HepG2 (cell line): ENCODE measurements around the gene KDM5A. TPM values are rescaled to one million over a fixed set of nuclear protein-coding genes. Genes with fewer than 3 reads are reported as not detected.

Experiments used
- ATAC-seq: fragments of 200-7000 bp; cut with Tn5 transposase; 3 replicates; pipeline ENCODE4 v1.9.1; 2020; ENCODE audit warnings: mild to moderate bottlenecking, moderate library complexity
- Bru-seq: library from RNA; stranded (reverse); fragments of 400-500 nt; gene quantifications from one replicate; lab custom pipeline; 2021; lab: Mats Ljungman, UMichigan
- BruChase-seq, 2 experiments: library from RNA; stranded (reverse); fragments of 400-500 nt; gene quantifications; one replicate each; lab custom pipeline; 2021; lab: Mats Ljungman, UMichigan
- BruUV-seq: library from RNA; stranded (reverse); fragments of 400-500 nt; replicated peaks from 2 replicates; lab custom pipeline; 2021; lab: Mats Ljungman, UMichigan
- CTCF ChIA-PET: fragments of 300-600 bp; formaldehyde crosslinking; extraction: SDS; loops from one replicate; lab custom pipeline; 2021; ENCODE audit warnings: low total read pairs, inconsistent platforms, low intra/inter-chr PET ratio; lab: Yijun Ruan, JAX
- POLR2A ChIA-PET: fragments of 350-600 bp; sonication (Branson Sonifier 250); formaldehyde crosslinking; loops from one replicate; lab custom pipeline; 2020; ENCODE audit warnings: antibody characterized with exemption, inconsistent platforms; lab: Yijun Ruan, JAX
- DNase-seq: peaks from one replicate; pipeline ENCODE4 v3.0.0-alpha.2; 2015; ENCODE audit warnings: low spot score
- FAIRE-seq: peaks from 3 replicates; lab custom pipeline; 2011; peaks lifted over from hg19 to GRCh38; lab: Jason Lieb, UNC
- H2AFZ ChIP-seq: one replicate; pipeline ENCODE4 v1.6.1; 2011; ENCODE audit warnings: low read length, inconsistent platforms
- H3K27ac ChIP-seq: fragments of 300-600 bp; 3 replicates; pipeline ENCODE4 v1.8.0; 2011; ENCODE audit warnings: mixed run types, mild to moderate bottlenecking, mixed read lengths, low read length, inconsistent platforms; ENCODE audit not compliant: insufficient read depth; ENCODE audit errors: extremely low read length
- H3K27me3 ChIP-seq, 2 experiments: fragments of 200-600 bp in 1 of 2; 2 replicates in 1 of 2; 3 replicates in 1 of 2; pipeline versions ENCODE4 v1.6.0 to v1.8.0; 2011; ENCODE audit warnings: low read length in 2 of 2, mild to moderate bottlenecking in 2 of 2, moderate library complexity in 2 of 2, inconsistent platforms in 1 of 2; ENCODE audit not compliant: insufficient read depth in 2 of 2, control insufficient read depth in 1 of 2
- H3K36me3 ChIP-seq, 2 experiments: fragments of 200-600 bp in 1 of 2; replicated peaks in 1 of 2; 2 replicates in 1 of 2; 3 replicates in 1 of 2; pipeline versions ENCODE4 v1.5.1 to v1.8.0; 2011; ENCODE audit warnings: low read length in 2 of 2, inconsistent platforms in 1 of 2; ENCODE audit not compliant: insufficient read depth in 2 of 2, control insufficient read depth in 1 of 2
- H3K4me1 ChIP-seq: 2 replicates; pipeline ENCODE4 v1.5.1; 2012; ENCODE audit warnings: low read length, inconsistent platforms; ENCODE audit not compliant: insufficient read depth
- H3K4me2 ChIP-seq: 2 replicates; pipeline ENCODE4 v1.6.0; 2011; ENCODE audit warnings: low read depth, low read length, inconsistent platforms
- H3K4me3 ChIP-seq, 3 experiments: fragments of 200-600 bp in 1 of 3; sonication (generic), shearing (Covaris generic) in 1 of 3; replicated peaks in 1 of 3; 2 replicates each; pipeline ENCODE4 v1.5.1; 2011 to 2016; ENCODE audit warnings: low read length in 3 of 3, inconsistent platforms in 2 of 3, low read depth in 2 of 3, mild to moderate bottlenecking in 2 of 3, control low read depth in 1 of 3, mixed read lengths in 1 of 3; ENCODE audit not compliant: insufficient read depth in 1 of 3
- H3K79me2 ChIP-seq: one replicate; pipeline ENCODE4 v1.6.1; 2011; ENCODE audit warnings: low read length, inconsistent platforms; ENCODE audit not compliant: insufficient read depth
- H3K9ac ChIP-seq: 2 replicates; pipeline ENCODE4 v1.6.0; 2011; ENCODE audit warnings: mild to moderate bottlenecking, low read depth, low read length, inconsistent platforms; ENCODE audit not compliant: insufficient read depth
- H3K9me3 ChIP-seq: 2 replicates; pipeline ENCODE4 v1.5.1; 2012; ENCODE audit warnings: mild to moderate bottlenecking, low read length
- H4K20me1 ChIP-seq: 2 replicates; pipeline ENCODE4 v1.6.0; 2011; ENCODE audit warnings: inconsistent platforms, mild to moderate bottlenecking, low read length, moderate library complexity; ENCODE audit not compliant: insufficient read depth
- HOXD1 ChIP-seq: sonication (generic); formaldehyde crosslinking; IDR thresholded peaks from 2 replicates; pipeline ENCODE4 v1.5.0; 2020; ENCODE audit warnings: missing genetic modification reagents
- LRRFIP1 ChIP-seq: sonication (generic); formaldehyde crosslinking; conservative IDR thresholded peaks from 2 replicates; pipeline ENCODE4 v1.4.0; 2020; ENCODE audit warnings: missing genetic modification reagents
- NAIF1 ChIP-seq: sonication (generic); formaldehyde crosslinking; IDR thresholded peaks from 2 replicates; pipeline ENCODE4 v1.5.0; 2020; ENCODE audit warnings: mild to moderate bottlenecking, missing genetic modification reagents, borderline replicate concordance
- NKX3-1 ChIP-seq: sonication (generic); formaldehyde crosslinking; IDR thresholded peaks from 2 replicates; pipeline ENCODE4 v1.5.0; 2020; ENCODE audit warnings: missing genetic modification reagents
- RFXAP ChIP-seq: sonication (generic); formaldehyde crosslinking; IDR thresholded peaks from 2 replicates; pipeline ENCODE4 v1.4.0; 2020; ENCODE audit warnings: missing genetic modification reagents, borderline replicate concordance
- SOX13 ChIP-seq, 3 experiments: fragments of 450-650 bp in 1 of 3; sonication (generic) in 1 of 3; formaldehyde crosslinking in 1 of 3; IDR thresholded peaks in 2 of 3; conservative IDR thresholded peaks in 1 of 3; 2 replicates each; pipeline versions ENCODE4 v1.5.0 to v1.6.1; 2016 to 2020; ENCODE audit warnings: antibody characterized with exemption in 1 of 3, mild to moderate bottlenecking in 1 of 3, missing compliant biosample characterization in 1 of 3, missing genetic modification reagents in 1 of 3, moderate library complexity in 1 of 3
- SPEN ChIP-seq: sonication (generic); formaldehyde crosslinking; IDR thresholded peaks from 2 replicates; pipeline ENCODE4 v1.5.1; 2020; ENCODE audit warnings: low read depth, mild to moderate bottlenecking, missing genetic modification reagents
- ZNF232 ChIP-seq: sonication (generic); formaldehyde crosslinking; IDR thresholded peaks from 2 replicates; pipeline ENCODE4 v1.4.0; 2020; ENCODE audit warnings: missing genetic modification reagents, borderline replicate concordance
- ZNF333 ChIP-seq: sonication (generic); formaldehyde crosslinking; IDR thresholded peaks from 2 replicates; pipeline ENCODE4 v1.4.0; 2020; ENCODE audit warnings: mild to moderate bottlenecking, missing genetic modification reagents, borderline replicate concordance
- ZNF563 ChIP-seq: sonication (generic); formaldehyde crosslinking; IDR thresholded peaks from 2 replicates; pipeline ENCODE4 v1.8.0; 2022; ENCODE audit warnings: mild to moderate bottlenecking, moderate library complexity, missing genetic modification reagents
- ZNF615 ChIP-seq: sonication (generic); formaldehyde crosslinking; IDR thresholded peaks from 2 replicates; pipeline ENCODE4 v1.5.0; 2020; ENCODE audit warnings: mild to moderate bottlenecking, missing genetic modification reagents, borderline replicate concordance
- ZNF660 ChIP-seq: sonication (generic); formaldehyde crosslinking; IDR thresholded peaks from 2 replicates; pipeline ENCODE4 v1.5.1; 2020; ENCODE audit warnings: mild to moderate bottlenecking, low read depth, missing genetic modification reagents, borderline replicate concordance
- ZNF775 ChIP-seq: sonication (generic); formaldehyde crosslinking; IDR thresholded peaks from 2 replicates; pipeline ENCODE4 v1.4.0; 2020; ENCODE audit warnings: missing genetic modification reagents, mild to moderate bottlenecking, moderate library complexity, borderline replicate concordance
- WGBS: methylation state at CpG from one replicate; pipeline ENCODE4 v1.1.6; 2017; ENCODE audit warnings: low lambda C conversion rate; 5-methylcytosine and 5-hydroxymethylcytosine counted together
- in situ Hi-C: cut with HindIII; loops from 2 replicates; pipeline ENCODE4 v1.10.0; 2017; ENCODE audit warnings: low pct_unique_long_range_greater_than_20kb; ENCODE audit not compliant: extremely low pct_ligation_motif_present
- intact Hi-C: fragments of 100-400 bp; cut with micrococcal nuclease; formaldehyde crosslinking; loops from one replicate; pipeline ENCODE4 v1.10.0; 2022; ENCODE audit not compliant: unreplicated experiment
- long read RNA-seq, 2 experiments: library from RNA in 1 of 2; library from polyadenylated mRNA in 1 of 2; stranded (forward) in 1 of 2; unstranded in 1 of 2; transcript quantifications; one replicate each; pipeline ENCODE4 v2.0.0, GENCODE V29; 2019 to 2022
- polyA minus RNA-seq, 3 experiments: library from RNA; depleted of rRNA, polyadenylated mRNA; stranded (reverse); fragments of >200 nt; gene quantifications; 2 replicates each; pipeline ENCODE4 v1.2.3, GENCODE V29; 2011; ENCODE audit warnings: low replicate concordance in 1 of 3
- polyA plus RNA-seq, 8 experiments: library from polyadenylated mRNA; depleted of rRNA in 3 of 8; stranded (reverse) in 7 of 8; unstranded in 1 of 8; fragments of >200 nt; fragmentation: Illumina TruSeq in 4 of 8; extraction: Trizol in 4 of 8; gene quantifications; 2 replicates each; pipeline versions ENCODE4 v1.2.1 to v1.2.3, GENCODE V29; 2011 to 2016; ENCODE audit warnings: low read depth in 4 of 8, missing spikeins in 1 of 8, mixed read lengths in 1 of 8; ENCODE audit not compliant: insufficient read depth in 1 of 8
- total RNA-seq, 5 experiments: library from RNA; depleted of rRNA; stranded (reverse); fragments of >200 nt; fragmentation: Illumina TruSeq; extraction: Trizol; gene quantifications; 2 replicates each; pipeline ENCODE4 v1.2.3, GENCODE V29; 2016; ENCODE audit warnings: low read depth in 1 of 5

KDM5A gene
- total RNA-seq (2016; rRNA removed; fragmentation: Illumina TruSeq; extraction: Trizol) (29.2 and 40.5 TPM in 2 replicates), polyA plus RNA-seq (2011; rRNA removed) (9.7 and 12.0 TPM in 2 replicates), polyA minus RNA-seq (2011; rRNA and poly(A)+ RNA removed; ENCODE audit: low replicate concordance) (83.3 and 105 TPM in 2 replicates), Bru-seq, nascent RNA (percentile 87 among the genes with signal in this experiment), BruChase-seq, experiment 1, labeled RNA remaining after a 6-hour chase (percentile 89 among the genes with signal in this experiment), BruChase-seq, experiment 2, labeled RNA remaining after a 2-hour chase (percentile 88 among the genes with signal in this experiment)
- 2.5 and 3.5 TPM in 2 replicates for total RNA-seq (2016; cell fraction: cytosol; rRNA removed; fragmentation: Illumina TruSeq; extraction: Trizol; ENCODE audit: low read depth)
- 26.7 and 38.0 TPM in 2 replicates for total RNA-seq (2016; cell fraction: insoluble cytoplasmic fraction; rRNA removed; fragmentation: Illumina TruSeq; extraction: Trizol)
- total RNA-seq (2016; cell fraction: membrane; rRNA removed; fragmentation: Illumina TruSeq; extraction: Trizol) = 6.3 and 7.7 TPM in 2 replicates
- 47.7 and 56.6 TPM in 2 replicates for total RNA-seq (2016; cell fraction: nucleus; rRNA removed; fragmentation: Illumina TruSeq; extraction: Trizol)
- polyA plus RNA-seq (2011; cell fraction: cytosol; rRNA removed) = 9.2 TPM in 2 replicates
- polyA plus RNA-seq (2011; cell fraction: nucleus; rRNA removed) = 18.1 and 19.0 TPM in 2 replicates
- polyA plus RNA-seq (2012) = 13.1 and 16.1 TPM in 2 replicates
- 0.46 and 0.58 TPM in 2 replicates for polyA plus RNA-seq (2016; cell fraction: cytosol; fragmentation: Illumina TruSeq; extraction: Trizol; ENCODE audit: low read depth)
- 12.9 and 13.0 TPM in 2 replicates for polyA plus RNA-seq (2016; cell fraction: insoluble cytoplasmic fraction; fragmentation: Illumina TruSeq; extraction: Trizol; ENCODE audit: low read depth)
- polyA plus RNA-seq (2016; cell fraction: membrane; fragmentation: Illumina TruSeq; extraction: Trizol; ENCODE audit: low read depth) = 1.2 TPM in 2 replicates
- 13.5 and 17.6 TPM in 2 replicates for polyA plus RNA-seq (2016; cell fraction: nucleus; fragmentation: Illumina TruSeq; extraction: Trizol; ENCODE audit: insufficient read depth, low read depth)
- polyA minus RNA-seq (2011; cell fraction: cytosol; rRNA and poly(A)+ RNA removed) = 32.5 and 47.4 TPM in 2 replicates
- polyA minus RNA-seq (2011; cell fraction: nucleus; rRNA and poly(A)+ RNA removed) = 138 and 173 TPM in 2 replicates
- long read RNA-seq, experiment 1, partial matches to known transcripts = 13 of 20 reads
- long read RNA-seq, experiment 1, other reads (novel, unspliced or antisense) = 7 of 20 reads
- long read RNA-seq, experiment 2, full-length matches to known transcripts = 3 of 27 reads
- long read RNA-seq, experiment 2, partial matches to known transcripts = 7 of 27 reads
- long read RNA-seq, experiment 2, other reads (novel, unspliced or antisense) = 17 of 27 reads

- peak within 1 kb of the TSS; percentile 87 for H3K4me2 ChIP-seq
- under 1% methylated on average over 27 of the region's 53 CpGs for WGBS
- no TSS peak for BruUV-seq
- peak; percentile 86 for DNase-seq
- CTCF ChIA-PET = no interaction called here
- peak; percentile 96 for ATAC-seq
- no peaks in the 10 kb centered on the region; a peak in 1 of 5 replicates for H3K27me3 ChIP-seq
- POLR2A ChIA-PET = interaction anchor here (0.5 to 4.5 kb wide), 6 partner anchors 12 to 1341 kb away, joined by 3 to 43 read pairs (median 4); partner anchors contain the start of gene CCDC77
- in situ Hi-C loops = no loop called here
- FAIRE-seq = no peak
- peaks cover 48% of the 10 kb centered on the region for H3K79me2 ChIP-seq
- peaks cover 0 to under 1% of the 10 kb centered on the region in 2 experiments; a peak in 3 of 5 replicates for H3K36me3 ChIP-seq
- H3K4me3 ChIP-seq = peak within 1 kb of the TSS; percentile 76 to 99 (median 92)
- H3K4me1 ChIP-seq = peaks cover 22% of the 10 kb centered on the region
- H3K9ac ChIP-seq = peak within 1 kb of the TSS; percentile 91
- H2AFZ ChIP-seq = peak within 1 kb of the TSS; percentile 75
- intact Hi-C loops = loop anchor here (1.0 kb wide), 1 partner anchor 12 kb away; the partner anchor contains the start of gene CCDC77
- H4K20me1 ChIP-seq = peaks cover 24% of the 10 kb centered on the region
- peak within 1 kb of the TSS; percentile 92 for H3K27ac ChIP-seq
- no peaks in the 10 kb centered on the region for H3K9me3 ChIP-seq
- TF ChIP-seq LRRFIP1 = no peak
- no peak for TF ChIP-seq HOXD1
- no peak for TF ChIP-seq ZNF615 (CRISPR knock-in tag)
- TF ChIP-seq SOX13 (IDR thresholded peaks at IDR 0.05) = no peak
- TF ChIP-seq SOX13 (CRISPR knock-in tag; conservative IDR thresholded peaks at IDR 0.05 in 1 of 2, IDR thresholded peaks at IDR 0.05 in 1 of 2) = peak in 1 of 2 experiments; percentile 21; a peak in 1 of 4 replicates
- 0 out of 2 replicates have a peak, but pooled peaks have one; percentile 15 for TF ChIP-seq RFXAP (CRISPR knock-in tag)
- TF ChIP-seq ZNF775 = no peak
- TF ChIP-seq NAIF1 (CRISPR knock-in tag) = 0 out of 2 replicates have a peak, but pooled peaks have one; percentile 22
- no peak for TF ChIP-seq ZNF232 (CRISPR knock-in tag)
- peak; percentile 89 for TF ChIP-seq SPEN (CRISPR knock-in tag)
- TF ChIP-seq ZNF660 (CRISPR knock-in tag) = no peak
- peak; percentile 56 for TF ChIP-seq ZNF563
- TF ChIP-seq ZNF333 = peak; percentile 65; the same call in 1 of the 2 replicates
- TF ChIP-seq NKX3-1 (CRISPR knock-in tag) = no peak
Observed at GRCh38 chr12:389142-390096, at the start of gene KDM5A. Gene KDM5A (minus strand): TSS chr12:389320. CDS start chr12:389091, 229 bp downstream.
